PFSK-1 (cell line): Measurements from ENCODE around the gene APBB1IP.

ENCODE experiments used
- FOXP2 ChIP-seq: optimal IDR thresholded peaks from 2 replicates; pipeline ENCODE3; 2011; ENCODE audit warnings: borderline replicate concordance, control low read depth, inconsistent platforms; ENCODE audit not compliant: insufficient read depth; ENCODE audit errors: extremely low read length, extremely low read depth
- POLR2AphosphoS5 ChIP-seq: IDR thresholded peaks from 2 replicates; pipeline ENCODE4 v1.6.1; 2012; ENCODE audit warnings: low read depth, mild to moderate bottlenecking, control low read depth, low read length, moderate library complexity
- REST ChIP-seq, 2 experiments: IDR thresholded peaks; 2 replicates each; pipeline versions ENCODE4 v1.6.1 to v1.8.0; 2011 to 2012; ENCODE audit warnings: low read depth in 2 of 2, low read length in 2 of 2, control low read depth in 1 of 2, inconsistent platforms in 1 of 2, mild to moderate bottlenecking in 1 of 2, moderate library complexity in 1 of 2; ENCODE audit not compliant: insufficient read depth in 1 of 2
- SIN3A ChIP-seq: IDR thresholded peaks from 2 replicates; pipeline ENCODE4 v1.6.1; 2012; ENCODE audit warnings: mild to moderate bottlenecking, low read length, moderate library complexity, borderline replicate concordance; ENCODE audit not compliant: insufficient read depth
- TAF1 ChIP-seq: IDR thresholded peaks from 2 replicates; pipeline ENCODE4 v1.6.1; 2012; ENCODE audit warnings: low read length, control low read depth, borderline replicate concordance; ENCODE audit not compliant: insufficient read depth

GRCh38 chr10:26508016-26508415 lies 69.9 kb downstream of the APBB1IP start:
- no peak for TF ChIP-seq POLR2AphosphoS5
- TF ChIP-seq TAF1 = no peak
- TF ChIP-seq SIN3A = no peak
- TF ChIP-seq REST (IDR thresholded peaks at IDR 0.05; ENCODE audit: insufficient read depth in 1 of 2, low read depth in 2 of 2, low read length in 2 of 2) = no peak
- TF ChIP-seq FOXP2 = no peak
